SJCRH30 (cell line): ENCODE data around the gene GRIK1. TPM values are rescaled to one million over a fixed set of nuclear protein-coding genes. Genes with fewer than 3 reads are reported as not detected.

Experiments used
- DNase-seq, 2 experiments: peaks; one replicate each; pipeline ENCODE4 v3.0.0-alpha.2; 2015 to 2020
- H3K27ac ChIP-seq: fragments of 250-450 bp; sonication (Bioruptor Pico); 2 replicates; pipeline ENCODE4 v1.5.1; 2020; ENCODE audit warnings: mild to moderate bottlenecking, moderate library complexity
- H3K27me3 ChIP-seq: fragments of 250-450 bp; sonication (Bioruptor Pico); 2 replicates; pipeline ENCODE4 v1.5.1; 2020; ENCODE audit warnings: mild to moderate bottlenecking, moderate library complexity
- H3K36me3 ChIP-seq: fragments of 250-450 bp; sonication (Bioruptor Pico); 2 replicates; pipeline ENCODE4 v1.5.1; 2020; ENCODE audit warnings: mild to moderate bottlenecking, moderate library complexity
- H3K4me1 ChIP-seq: fragments of 250-450 bp; sonication (Bioruptor Pico); 2 replicates; pipeline ENCODE4 v1.5.1; 2020; ENCODE audit warnings: mild to moderate bottlenecking, moderate library complexity
- H3K4me3 ChIP-seq: fragments of 250-450 bp; sonication (Bioruptor Pico); 2 replicates; pipeline ENCODE4 v1.5.1; 2020; ENCODE audit warnings: mild to moderate bottlenecking, moderate library complexity
- H3K9me3 ChIP-seq: fragments of 250-450 bp; sonication (Bioruptor Pico); replicated peaks from 2 replicates; pipeline ENCODE4 v1.5.1; 2020; ENCODE audit warnings: mild to moderate bottlenecking, moderate library complexity
- total RNA-seq: library from RNA; depleted of rRNA; stranded (reverse); fragments of >200 nt; shearing (Covaris generic); gene quantifications from 2 replicates; pipeline ENCODE4 v1.2.3, GENCODE V29; 2014

The GRIK1 gene
- total RNA-seq, 1 experiment from 2014 or later: not detected

DNA sequence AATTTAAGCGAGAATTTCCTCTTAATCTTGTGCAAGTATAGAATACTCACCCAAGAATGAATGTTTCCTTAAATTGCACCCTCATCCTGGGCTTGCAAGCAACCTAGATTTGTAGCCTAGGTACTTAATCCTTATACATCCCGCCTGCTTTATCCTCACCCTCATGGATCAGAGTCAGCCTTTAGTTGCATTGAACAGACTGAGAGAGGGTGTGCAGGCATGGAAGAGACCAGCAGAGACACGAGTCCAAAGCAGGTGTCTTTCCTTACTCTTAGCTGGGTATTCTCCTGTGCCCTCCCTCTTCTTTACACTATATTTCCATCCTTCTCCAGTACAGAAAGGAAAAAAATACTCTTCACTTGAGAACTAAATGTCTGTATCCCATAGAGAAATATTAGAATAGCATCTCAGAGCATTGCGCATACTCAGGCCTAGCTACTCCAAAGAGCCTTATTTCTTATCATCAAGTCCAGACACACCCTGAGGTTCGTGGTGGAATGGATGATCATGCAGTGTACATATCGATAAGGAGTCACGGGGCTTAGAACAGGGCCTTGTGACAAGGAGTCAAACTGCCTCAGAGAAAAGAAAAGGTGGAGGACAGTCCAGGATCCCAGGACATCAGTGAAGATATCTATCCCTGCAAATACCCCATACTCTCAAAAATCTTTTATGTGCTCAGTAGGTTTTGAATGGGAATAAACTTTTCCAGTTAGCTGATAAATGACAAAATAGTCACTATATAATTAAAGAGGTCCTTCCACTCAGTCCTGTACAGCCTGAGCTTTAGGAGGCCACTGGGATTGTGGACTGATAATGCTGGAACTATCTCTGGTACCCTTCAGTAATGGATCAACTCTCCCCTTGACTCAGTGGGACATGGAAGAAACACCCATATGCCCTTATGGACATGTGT, 297.9 kb downstream of the GRIK1 start:
- H3K4me1 ChIP-seq: no peaks in the 10 kb centered on the region
- no peak for DNase-seq
- no peak overlapping the region for H3K27ac ChIP-seq
- no peaks in the 10 kb centered on the region for H3K36me3 ChIP-seq
- H3K4me3 ChIP-seq: no peak overlapping the region
- H3K9me3 ChIP-seq: no peaks in the 10 kb centered on the region
- no peaks in the 10 kb centered on the region for H3K27me3 ChIP-seq

DNA sequence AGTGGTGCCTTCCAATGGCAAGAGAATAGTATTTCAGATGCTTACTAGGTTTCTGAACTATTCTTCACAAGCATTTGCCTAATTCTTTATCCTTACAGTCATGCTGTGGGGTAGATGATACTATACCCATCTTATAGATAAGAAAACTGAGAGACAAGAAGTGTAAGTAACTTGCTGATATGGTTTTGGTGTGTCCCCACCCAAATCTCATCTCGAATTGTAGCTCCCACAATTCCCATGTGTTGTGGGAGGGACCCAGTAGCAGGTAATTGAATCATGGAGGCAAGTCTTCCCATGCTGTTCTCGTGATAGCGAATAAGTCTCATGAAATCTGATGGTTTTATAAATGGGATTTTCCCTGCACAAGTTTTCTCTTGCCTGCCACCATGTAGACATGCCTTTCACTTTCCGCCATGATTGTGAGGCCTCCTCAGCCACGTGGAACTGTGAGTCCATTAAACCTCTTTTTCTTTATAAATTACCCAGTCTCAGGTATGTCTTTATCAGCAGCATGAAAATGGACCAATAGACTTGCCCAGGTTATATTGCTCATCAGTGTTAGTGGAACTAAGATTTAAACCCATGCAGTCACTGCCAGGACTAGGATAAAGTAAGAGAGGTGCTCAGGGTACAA, 298.7 kb downstream of the GRIK1 start:
- H3K27ac ChIP-seq: no peak overlapping the region
- no peaks in the 10 kb centered on the region for H3K27me3 ChIP-seq
- DNase-seq: no peak
- no peak overlapping the region for H3K4me3 ChIP-seq
- H3K36me3 ChIP-seq: no peaks in the 10 kb centered on the region
- H3K9me3 ChIP-seq: no peaks in the 10 kb centered on the region
- no peaks in the 10 kb centered on the region for H3K4me1 ChIP-seq

DNA sequence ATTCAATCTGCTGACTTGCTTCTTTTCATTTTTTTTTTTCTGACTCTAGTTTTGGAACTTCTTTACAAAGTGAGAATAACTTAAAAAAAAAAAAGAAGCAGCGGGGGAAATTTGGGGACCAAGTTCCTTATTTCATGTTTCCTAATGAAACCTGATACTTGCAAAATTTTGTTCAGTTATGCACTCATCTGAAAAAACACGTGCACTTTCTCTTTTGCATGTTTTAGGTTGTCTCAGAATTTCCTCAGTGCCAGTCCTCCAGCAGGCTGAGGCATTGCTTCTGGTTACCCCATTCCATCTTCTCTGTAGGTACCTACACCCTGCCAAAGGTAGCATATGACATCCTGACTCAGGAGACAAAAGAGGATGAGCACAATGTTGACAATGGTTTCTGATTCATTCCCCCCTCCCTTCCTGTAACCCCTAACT, 299.7 kb downstream of the GRIK1 start:
- no peaks in the 10 kb centered on the region for H3K36me3 ChIP-seq
- DNase-seq: no peak
- no peaks in the 10 kb centered on the region for H3K9me3 ChIP-seq

DNA sequence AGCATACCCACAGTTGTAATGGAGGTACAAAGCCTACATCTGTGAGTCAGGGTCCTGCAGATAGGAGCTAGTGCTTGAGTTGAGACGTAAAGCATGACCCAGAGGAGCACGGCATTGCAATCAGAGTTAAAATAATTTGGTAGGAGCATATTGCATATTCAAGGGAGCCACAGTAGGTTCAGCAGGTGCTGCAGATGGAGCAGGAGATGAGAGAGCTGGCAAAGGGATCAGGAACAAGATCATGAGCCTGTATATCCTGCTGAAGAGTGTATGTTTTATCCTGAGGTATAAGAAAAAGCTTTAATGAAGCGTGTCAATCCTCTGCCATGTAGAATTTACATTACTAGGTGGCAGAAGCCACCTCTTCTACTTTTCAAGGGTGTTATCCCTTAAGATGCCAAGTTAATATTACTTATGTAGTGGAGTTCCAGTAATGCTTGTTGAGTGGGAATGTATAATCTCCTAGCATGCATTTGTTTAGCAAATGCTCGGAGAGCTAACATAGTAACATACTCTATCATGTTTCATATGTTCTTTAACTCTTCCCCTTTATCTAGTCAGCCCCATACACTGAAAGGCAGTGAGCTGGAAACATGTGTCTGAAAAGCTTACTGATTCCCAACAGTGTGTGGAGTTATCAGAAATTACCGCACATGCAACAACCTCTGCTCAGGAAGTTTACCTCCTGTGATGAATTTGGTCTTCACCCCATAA, 300.3 kb downstream of the GRIK1 start:
- no peaks in the 10 kb centered on the region for H3K36me3 ChIP-seq
- H3K4me3 ChIP-seq: no peak overlapping the region
- no peaks in the 10 kb centered on the region for H3K27me3 ChIP-seq
- DNase-seq: no peak
- no peak overlapping the region for H3K27ac ChIP-seq
- no peaks in the 10 kb centered on the region for H3K9me3 ChIP-seq
- H3K4me1 ChIP-seq: no peaks in the 10 kb centered on the region

More for the DNA sequence above, 299.7 kb downstream of the GRIK1 start:
- H3K4me1 ChIP-seq: no peaks in the 10 kb centered on the region
- no peaks in the 10 kb centered on the region for H3K27me3 ChIP-seq
- H3K27ac ChIP-seq: no peak overlapping the region
- H3K4me3 ChIP-seq: no peak overlapping the region

DNA sequence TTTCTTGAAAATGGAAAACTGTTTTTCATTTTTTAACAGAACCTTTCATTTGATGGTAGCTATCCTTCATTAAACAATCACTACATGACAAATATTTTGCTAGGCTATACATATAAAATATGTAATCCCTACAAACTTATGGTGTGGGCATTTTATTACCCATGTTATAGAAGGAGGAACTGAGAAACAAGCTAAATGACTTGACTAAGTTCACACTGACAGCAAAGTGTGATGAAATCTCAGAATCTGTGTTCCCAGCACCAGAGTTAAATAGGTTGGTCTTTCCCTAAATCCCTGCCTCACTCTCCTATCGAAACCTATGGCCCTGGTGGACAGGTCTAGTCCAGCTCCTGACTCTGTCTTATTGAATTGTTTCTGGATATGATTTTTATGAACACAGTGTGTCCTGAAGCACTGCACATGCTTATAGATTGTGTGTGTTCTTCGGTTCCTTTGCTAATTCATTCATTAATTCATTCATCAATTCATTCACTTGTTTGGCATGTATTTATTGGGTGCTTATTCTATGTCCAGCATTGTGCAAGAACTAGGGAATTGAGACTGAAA, 301.0 kb downstream of the GRIK1 start:
- H3K9me3 ChIP-seq: no peaks in the 10 kb centered on the region
- H3K4me1 ChIP-seq: no peaks in the 10 kb centered on the region
- no peak overlapping the region for H3K27ac ChIP-seq
- no peak overlapping the region for H3K4me3 ChIP-seq
- H3K27me3 ChIP-seq: no peaks in the 10 kb centered on the region
- no peak for DNase-seq
- H3K36me3 ChIP-seq: no peaks in the 10 kb centered on the region

DNA sequence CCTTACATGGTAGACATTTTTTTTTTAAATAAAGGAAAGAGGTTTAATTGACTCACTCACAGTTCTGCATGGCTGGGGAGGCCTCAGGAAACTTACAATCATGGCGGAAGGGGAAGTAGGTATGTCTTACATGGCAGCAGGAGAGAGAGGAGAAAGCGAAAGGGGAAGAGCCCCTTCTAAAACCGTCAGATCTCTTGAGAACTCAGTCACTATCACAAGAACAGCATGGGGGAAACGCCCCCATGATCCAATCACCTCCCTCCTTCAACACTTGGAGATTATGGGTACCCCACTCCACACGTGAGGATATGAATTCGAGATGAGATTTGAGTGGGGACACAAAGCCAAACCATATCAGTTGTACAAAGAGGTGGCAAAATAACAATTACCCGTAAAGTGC, 301.7 kb downstream of the GRIK1 start:
- H3K36me3 ChIP-seq: no peaks in the 10 kb centered on the region
- H3K27me3 ChIP-seq: no peaks in the 10 kb centered on the region
- no peak for DNase-seq

DNA sequence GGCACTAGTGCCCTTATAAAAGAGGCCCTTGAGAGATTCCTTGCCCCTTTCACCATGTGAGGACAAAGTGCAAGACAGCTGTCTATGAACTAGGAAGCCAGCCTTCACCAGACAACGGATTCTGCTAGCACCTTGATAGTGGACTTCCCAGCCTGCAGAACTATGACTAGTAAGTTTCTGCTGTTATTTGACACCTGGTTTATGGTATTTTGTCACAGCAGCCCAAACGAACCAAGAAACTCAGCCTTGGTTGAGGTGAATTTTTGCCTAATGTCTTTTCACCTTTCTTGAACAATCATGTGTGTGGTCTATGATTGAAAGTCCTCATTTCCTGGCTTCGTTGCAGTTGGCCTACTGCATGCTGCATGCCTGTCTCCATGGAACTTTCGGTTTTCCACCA, 302.2 kb downstream of the GRIK1 start:
- no peak for DNase-seq
- no peaks in the 10 kb centered on the region for H3K9me3 ChIP-seq

More for the DNA sequence above, 301.7 kb downstream of the GRIK1 start:
- Histone ChIP-seq H3K4me3 (no peak overlapping the region), H3K27ac (no peak overlapping the region), H3K4me1 (no peaks in the 10 kb centered on the region), H3K9me3 (no peaks in the 10 kb centered on the region)

DNA sequence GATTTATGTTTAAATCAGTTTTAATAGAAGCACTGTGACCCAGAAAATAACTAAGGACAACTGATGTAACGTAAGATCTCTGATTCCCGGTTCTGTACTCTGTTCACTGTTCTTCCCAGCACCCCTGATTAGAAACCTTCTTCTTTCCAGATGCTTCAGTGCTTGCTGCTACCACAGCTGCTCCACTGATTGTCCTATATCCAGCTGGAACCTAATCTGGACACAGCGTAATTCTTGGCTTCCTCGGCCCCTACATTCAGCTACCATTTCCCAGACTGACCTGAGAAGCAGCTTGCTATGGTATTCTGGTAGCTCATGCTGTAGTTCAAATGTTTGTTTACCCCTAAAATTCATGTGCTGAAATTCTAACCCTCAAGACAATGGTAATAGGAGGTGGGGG, 302.7 kb downstream of the GRIK1 start:
- H3K4me3 ChIP-seq: no peak overlapping the region
- H3K4me1 ChIP-seq: no peaks in the 10 kb centered on the region
- no peaks in the 10 kb centered on the region for H3K27me3 ChIP-seq
- no peak for DNase-seq
- no peaks in the 10 kb centered on the region for H3K36me3 ChIP-seq
- H3K9me3 ChIP-seq: no peaks in the 10 kb centered on the region
- H3K27ac ChIP-seq: no peak overlapping the region

More for the DNA sequence above, 302.2 kb downstream of the GRIK1 start:
- Histone ChIP-seq H3K36me3 (no peaks in the 10 kb centered on the region), H3K27ac (no peak overlapping the region), H3K27me3 (no peaks in the 10 kb centered on the region), H3K4me3 (no peak overlapping the region), H3K4me1 (no peaks in the 10 kb centered on the region)

DNA sequence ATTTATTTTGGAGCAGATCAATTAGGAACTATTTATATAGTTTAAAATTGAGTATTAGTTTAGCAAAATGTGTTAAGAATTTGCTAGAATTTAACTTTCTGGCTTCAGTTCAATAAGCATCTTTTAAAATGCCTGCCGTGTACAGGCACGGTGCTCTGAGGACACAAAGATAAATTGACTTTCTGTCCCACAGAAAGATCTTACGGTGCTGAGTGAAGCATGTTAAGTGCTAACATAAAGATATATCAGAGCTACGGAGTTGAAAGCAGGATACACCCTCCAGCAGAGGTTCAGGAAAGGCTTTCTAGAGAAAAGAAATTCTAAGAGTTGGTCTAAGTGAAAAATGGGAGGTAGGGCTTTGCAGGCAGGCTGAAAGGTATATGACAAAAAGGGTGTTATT, 305.4 kb downstream of the GRIK1 start:
- Histone ChIP-seq H3K4me3 (no peak overlapping the region), H3K27me3 (no peaks in the 10 kb centered on the region), H3K27ac (no peak overlapping the region), H3K36me3 (no peaks in the 10 kb centered on the region), H3K9me3 (no peaks in the 10 kb centered on the region), H3K4me1 (no peaks in the 10 kb centered on the region)
- no peak for DNase-seq

DNA sequence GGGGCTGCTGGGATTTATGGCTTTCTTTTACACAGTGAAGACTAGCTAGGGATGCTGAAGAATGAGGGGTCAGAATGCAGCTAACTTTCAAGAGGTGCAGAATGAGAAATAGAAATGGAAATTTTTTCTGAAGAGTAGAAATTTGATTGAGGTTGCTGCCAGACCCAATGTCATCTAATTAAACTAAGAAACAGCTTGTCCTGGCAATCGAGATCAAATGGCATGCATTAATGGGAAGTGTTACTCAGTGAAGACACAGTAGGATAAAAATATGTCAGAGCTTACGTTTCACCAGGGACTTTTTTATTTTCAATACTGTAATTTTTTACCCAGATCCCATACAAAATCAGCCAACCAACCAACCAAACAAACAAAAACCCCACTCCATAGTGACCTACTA, 306.0 kb downstream of the GRIK1 start:
- Histone ChIP-seq H3K27me3 (no peaks in the 10 kb centered on the region), H3K9me3 (no peaks in the 10 kb centered on the region), H3K4me3 (no peak overlapping the region), H3K36me3 (no peaks in the 10 kb centered on the region), H3K27ac (no peak overlapping the region), H3K4me1 (no peaks in the 10 kb centered on the region)
- DNase-seq: no peak

DNA sequence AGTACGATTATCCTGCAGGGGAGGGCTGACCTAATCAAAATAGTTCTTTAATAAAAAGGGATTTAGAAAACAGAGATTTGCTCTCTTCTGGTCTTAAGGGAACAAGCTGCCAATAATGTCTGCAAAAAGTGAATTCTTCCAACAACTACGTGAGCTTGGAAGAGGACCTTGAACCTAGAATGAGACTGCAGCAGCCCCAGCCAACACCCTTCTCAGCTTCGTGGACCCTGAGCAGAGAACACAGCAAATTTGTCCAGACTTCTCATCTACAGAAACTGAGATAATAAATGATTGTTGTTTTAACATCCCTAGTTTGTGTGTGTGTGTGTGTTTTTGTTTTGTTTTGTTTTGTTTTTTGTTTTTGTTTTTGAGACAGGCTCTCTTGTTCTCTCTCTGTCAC, 309.4 kb downstream of the GRIK1 start:
- H3K36me3 ChIP-seq: no peaks in the 10 kb centered on the region
- no peaks in the 10 kb centered on the region for H3K27me3 ChIP-seq
- H3K9me3 ChIP-seq: 0 out of 2 replicates have a peak, but pooled peaks cover 3% of the 10 kb centered on the region
- no peak overlapping the region for H3K4me3 ChIP-seq
- H3K4me1 ChIP-seq: no peaks in the 10 kb centered on the region
- H3K27ac ChIP-seq: no peak overlapping the region
- no peak for DNase-seq

DNA sequence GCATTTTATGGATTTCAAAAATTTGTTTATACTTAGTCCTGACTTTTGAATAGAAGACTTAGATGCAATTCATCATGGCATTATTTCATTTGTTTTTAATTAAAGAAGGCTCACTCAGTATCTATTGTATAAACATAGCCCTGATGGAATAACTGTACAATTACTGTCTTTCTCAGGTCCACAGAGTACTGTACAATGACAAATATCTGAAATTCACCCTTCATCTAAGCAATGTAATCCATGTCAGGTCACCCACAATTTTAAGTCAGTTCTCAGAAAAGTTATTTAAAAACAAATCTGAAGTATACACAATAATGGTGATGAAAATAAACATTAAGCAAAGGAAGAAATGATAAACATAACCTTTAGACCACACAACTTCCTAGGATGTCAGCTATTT, 311.9 kb downstream of the GRIK1 start:
- Histone ChIP-seq H3K36me3 (no peaks in the 10 kb centered on the region), H3K27ac (no peak overlapping the region), H3K4me3 (no peak overlapping the region), H3K27me3 (no peaks in the 10 kb centered on the region), H3K9me3 (0 out of 2 replicates have a peak, but pooled peaks cover 3% of the 10 kb centered on the region), H3K4me1 (no peaks in the 10 kb centered on the region)
- no peak for DNase-seq

DNA sequence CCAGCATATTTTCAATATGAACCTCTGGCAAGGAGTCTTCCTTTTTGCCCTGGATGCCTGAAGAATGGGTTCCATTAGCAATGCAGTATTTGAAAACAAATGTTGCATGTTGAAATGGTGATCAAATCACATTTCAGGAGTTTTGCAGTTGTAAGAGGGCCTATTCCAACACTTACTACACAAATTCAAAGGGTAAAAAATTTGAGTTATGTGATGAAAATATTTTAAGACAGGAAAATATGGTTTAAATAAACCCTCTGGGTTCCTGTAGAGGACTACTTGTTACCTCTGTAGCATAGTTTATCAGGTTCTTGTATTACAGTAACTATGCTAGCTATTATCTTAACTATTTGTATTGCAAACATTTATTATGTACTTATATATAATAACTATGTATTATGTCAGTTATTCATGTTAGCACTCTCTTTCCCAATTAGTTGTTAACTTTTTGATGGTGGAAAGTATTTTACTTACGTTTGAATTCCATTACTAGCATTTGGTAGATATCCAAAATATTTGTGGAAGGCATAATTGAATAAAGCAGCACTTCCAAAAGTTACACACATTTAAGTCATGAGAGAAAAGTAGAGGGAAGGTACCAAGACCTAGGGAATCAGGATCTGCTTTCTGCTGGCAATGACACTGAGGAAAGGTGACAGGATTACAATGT, 312.9 kb downstream of the GRIK1 start:
- no peaks in the 10 kb centered on the region for H3K36me3 ChIP-seq
- H3K9me3 ChIP-seq: 0 out of 2 replicates have a peak, but pooled peaks cover 3% of the 10 kb centered on the region
- H3K4me1 ChIP-seq: no peaks in the 10 kb centered on the region
- no peak overlapping the region for H3K27ac ChIP-seq
- H3K27me3 ChIP-seq: no peaks in the 10 kb centered on the region
- H3K4me3 ChIP-seq: no peak overlapping the region
- DNase-seq: no peak

DNA sequence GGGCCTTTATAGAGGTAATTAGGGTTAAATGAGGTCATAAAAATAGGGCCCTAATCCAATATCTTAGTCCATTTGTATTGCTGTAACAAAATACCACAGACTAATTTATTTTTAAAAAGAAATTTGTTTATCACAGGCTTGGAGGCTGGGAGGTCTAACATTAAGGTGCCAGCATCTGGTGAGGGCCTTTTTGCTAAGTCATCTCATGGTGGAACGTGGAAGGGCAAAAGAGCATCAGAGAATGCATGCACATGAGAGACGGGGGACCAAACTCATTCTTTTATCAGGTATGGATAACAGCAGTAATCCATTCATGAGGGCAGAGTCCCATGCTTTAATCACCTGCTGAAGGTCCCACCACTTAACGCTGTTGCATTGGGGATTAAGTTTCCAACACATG, 313.8 kb downstream of the GRIK1 start:
- H3K27ac ChIP-seq: no peak overlapping the region
- no peak for DNase-seq
- H3K4me1 ChIP-seq: no peaks in the 10 kb centered on the region
- no peaks in the 10 kb centered on the region for H3K36me3 ChIP-seq
- no peak overlapping the region for H3K4me3 ChIP-seq
- H3K9me3 ChIP-seq: 0 out of 2 replicates have a peak, but pooled peaks cover 3% of the 10 kb centered on the region
- no peaks in the 10 kb centered on the region for H3K27me3 ChIP-seq
